Central memory CD8-positive, alpha-beta T cell (primary cell): ENCODE measurements around the gene CGB3.
"Not testable (repeated sequence)": the region's sequence is repeated elsewhere in the genome, so short reads cannot be mapped to it uniquely, and the experiment has no call there.

ENCODE experiments used
- ATAC-seq: fragments of 150-1000 bp; cut with Tn5 transposase; replicated peaks from 2 replicates; pipeline ENCODE4 v1.10.0; 2022; ENCODE audit warnings: mild to moderate bottlenecking, moderate FRiP score, moderate number of reproducible peaks; ENCODE audit not compliant: poor library complexity, severe bottlenecking; ENCODE audit errors: extremely low read depth
- DNase-seq, 2 donors: peaks; one replicate each; pipeline ENCODE4 v3.0.0; 2021; ENCODE audit warnings: low spot score in 2 of 2
- H3K27ac Mint-ChIP-seq: one replicate; pipeline ENCODE4 v1.8.0; 2022; ENCODE audit warnings: low read depth, mild to moderate bottlenecking, moderate library complexity, mixed read lengths
- H3K27me3 Mint-ChIP-seq: one replicate; pipeline ENCODE4 v1.8.0; 2022; ENCODE audit warnings: mixed read lengths
- H3K36me3 Mint-ChIP-seq: one replicate; pipeline ENCODE4 v1.8.0; 2022; ENCODE audit warnings: mild to moderate bottlenecking, moderate library complexity, mixed read lengths; ENCODE audit not compliant: insufficient read depth
- H3K4me1 Mint-ChIP-seq: one replicate; pipeline ENCODE4 v1.8.0; 2022; ENCODE audit warnings: mixed read lengths
- H3K4me3 Mint-ChIP-seq: one replicate; pipeline ENCODE4 v1.8.0; 2022; ENCODE audit warnings: mild to moderate bottlenecking, moderate library complexity, mixed read lengths
- H3K9me3 Mint-ChIP-seq: one replicate; pipeline ENCODE4 v1.8.0; 2022; ENCODE audit warnings: mixed read lengths

CGB3 gene

GRCh38 chr19:49057636-49058234, 33.6 kb upstream of the CGB3 start, which contains the start of gene CGB7:
Gene CGB7, minus strand, starts transcription at chr19:49057749. Its CDS starts 2,374 bp downstream, at chr19:49055375.
- Mint-ChIP-seq H3K4me1 (peaks cover 22% of the 10 kb centered on the region), H3K36me3 (peaks cover 1% of the 10 kb centered on the region), H3K27me3 (peaks cover 52% of the 10 kb centered on the region), H3K27ac (peak within 1 kb of the TSS; percentile 23), H3K4me3 (peak within 1 kb of the TSS; percentile 79), H3K9me3 (no peaks in the 10 kb centered on the region)
- DNase-seq = no peak
- peak; percentile 50 for ATAC-seq

GRCh38 chr19:49056902-49057596, 32.9 kb upstream of the CGB3 start:
- peaks cover 52% of the 10 kb centered on the region for H3K27me3 Mint-ChIP-seq
- H3K4me3 Mint-ChIP-seq = peak overlapping the region; percentile 79
- H3K4me1 Mint-ChIP-seq = peaks cover 22% of the 10 kb centered on the region
- peak overlapping the region; percentile 23 for H3K27ac Mint-ChIP-seq
- H3K36me3 Mint-ChIP-seq, ATAC-seq, DNase-seq, H3K9me3 Mint-ChIP-seq: not testable (repeated sequence)

DNA sequence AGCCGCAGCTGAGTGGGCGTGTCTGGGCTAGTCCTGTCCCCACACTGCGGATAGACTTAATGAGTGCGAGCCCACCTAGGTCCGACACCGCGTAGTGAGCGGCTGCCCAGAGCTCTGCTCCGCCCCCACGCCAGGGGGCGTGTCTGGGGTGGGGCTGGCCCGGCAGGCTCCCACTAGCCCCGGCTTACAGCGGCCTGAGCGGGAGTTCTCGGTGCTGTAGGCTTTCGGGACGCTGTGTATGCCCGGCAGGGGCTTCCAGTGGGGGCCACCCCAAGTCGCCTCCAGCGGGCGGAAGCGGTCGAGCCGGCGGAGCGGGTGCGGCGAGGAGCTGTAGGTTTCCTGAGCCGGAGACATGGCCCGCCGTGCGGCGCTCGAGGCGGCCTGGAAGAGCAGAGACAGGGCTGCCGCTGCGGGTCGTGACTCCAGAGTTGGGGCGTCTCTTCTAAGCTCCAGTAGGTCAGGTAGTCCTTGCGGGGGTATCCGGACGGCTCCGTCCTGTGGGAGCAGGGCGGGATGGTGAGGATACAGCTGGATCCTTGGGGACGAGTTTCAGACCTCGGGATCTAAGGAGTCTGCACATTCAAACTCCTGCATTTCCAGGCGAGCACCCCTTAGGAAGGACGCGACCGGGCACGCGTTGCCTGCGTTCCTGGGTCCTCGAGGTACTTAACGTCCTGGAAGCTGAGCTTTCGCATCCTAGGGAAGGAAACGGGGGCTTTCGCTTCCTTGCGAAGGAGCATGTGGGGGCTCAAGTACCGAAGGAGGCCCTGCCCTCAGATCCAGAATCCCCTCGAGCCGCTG, 32.2 kb upstream of the CGB3 start:
- DNase-seq = peak; percentile 23 to 42
- no peak overlapping the region for H3K27ac Mint-ChIP-seq
- peaks cover 1% of the 10 kb centered on the region for H3K36me3 Mint-ChIP-seq
- peak overlapping the region; percentile 79 for H3K4me3 Mint-ChIP-seq
- H3K9me3 Mint-ChIP-seq = no peaks in the 10 kb centered on the region
- H3K4me1 Mint-ChIP-seq = peaks cover 22% of the 10 kb centered on the region
- peaks cover 46% of the 10 kb centered on the region for H3K27me3 Mint-ChIP-seq
- ATAC-seq = no peak

GRCh38 chr19:49050376-49051033, 26.4 kb upstream of the CGB3 start:
- H3K4me3 Mint-ChIP-seq, H3K27ac Mint-ChIP-seq, H3K27me3 Mint-ChIP-seq, H3K9me3 Mint-ChIP-seq, H3K4me1 Mint-ChIP-seq, ATAC-seq, H3K36me3 Mint-ChIP-seq, DNase-seq: not testable (repeated sequence)

DNA sequence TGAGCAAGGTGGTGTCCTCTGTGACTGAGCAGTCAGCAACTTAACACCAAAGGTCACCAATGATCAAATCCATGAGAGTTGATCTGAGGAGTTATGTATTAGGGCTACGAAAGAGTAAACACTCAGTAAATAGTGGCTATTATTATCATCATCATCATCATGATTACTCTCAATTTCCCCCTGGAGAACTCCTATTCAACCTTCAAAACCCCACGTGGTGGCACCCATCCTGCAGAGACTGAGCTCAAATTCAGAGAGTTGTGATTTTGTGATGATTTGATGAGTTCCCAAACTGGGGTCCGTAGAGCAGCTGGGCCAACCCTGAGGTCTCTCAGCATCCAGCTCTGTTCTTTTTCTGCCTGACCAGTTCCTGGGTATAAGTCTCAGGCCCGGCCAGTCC, 25.7 kb upstream of the CGB3 start:
- not testable (repeated sequence) for H3K27me3 Mint-ChIP-seq, H3K9me3 Mint-ChIP-seq, H3K4me1 Mint-ChIP-seq, H3K27ac Mint-ChIP-seq, ATAC-seq, DNase-seq, H3K36me3 Mint-ChIP-seq, H3K4me3 Mint-ChIP-seq

- H3K36me3 Mint-ChIP-seq, H3K27me3 Mint-ChIP-seq, H3K4me1 Mint-ChIP-seq, H3K27ac Mint-ChIP-seq, H3K4me3 Mint-ChIP-seq, ATAC-seq, H3K9me3 Mint-ChIP-seq, DNase-seq: not testable (repeated sequence)
Measured at GRCh38 chr19:49049011-49049410, 24.9 kb upstream of the CGB3 start, which contains the start of gene CGB8. Gene CGB8, minus strand, starts transcription at chr19:49049111. Its CDS starts 372 bp downstream, at chr19:49048739.

DNA sequence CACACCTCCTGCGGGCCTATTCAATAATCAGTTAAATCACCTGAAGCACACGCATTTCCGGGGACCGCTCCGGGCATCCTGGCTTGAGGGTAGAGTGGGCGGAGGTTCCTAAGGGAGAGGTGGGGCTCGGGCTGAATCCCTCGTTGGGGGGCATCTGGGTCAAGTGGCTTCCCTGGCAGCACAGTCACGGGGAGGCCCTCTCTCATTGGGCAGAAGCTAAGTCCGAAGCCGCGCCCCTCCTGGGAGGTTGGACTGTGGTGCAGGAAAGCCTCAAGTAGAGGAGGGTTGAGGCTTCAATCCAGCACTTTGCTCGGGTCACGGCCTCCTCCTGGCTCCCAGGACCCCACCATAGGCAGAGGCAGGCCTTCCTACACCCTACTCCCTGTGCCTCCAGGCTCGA, 19.4 kb upstream of the CGB3 start, which contains the start of gene CGB5:
TSS of gene CGB5 (plus strand) at position 301 of the 400 bp plus-strand sequence. CDS start 362 bp downstream, outside the sequence.
- H3K27me3 Mint-ChIP-seq = peaks cover 12% of the 10 kb centered on the region
- not testable (repeated sequence) for H3K4me3 Mint-ChIP-seq, DNase-seq, H3K27ac Mint-ChIP-seq, H3K36me3 Mint-ChIP-seq, H3K9me3 Mint-ChIP-seq, H3K4me1 Mint-ChIP-seq, ATAC-seq

- not testable (repeated sequence) for H3K4me3 Mint-ChIP-seq, ATAC-seq, H3K36me3 Mint-ChIP-seq, H3K9me3 Mint-ChIP-seq, DNase-seq, H3K27ac Mint-ChIP-seq, H3K4me1 Mint-ChIP-seq
- H3K27me3 Mint-ChIP-seq = peaks cover 12% of the 10 kb centered on the region
Measured at GRCh38 chr19:49042666-49043065, 18.5 kb upstream of the CGB3 start.

- ATAC-seq (no peak), DNase-seq (no peak)
- no peaks in the 10 kb centered on the region for H3K36me3 Mint-ChIP-seq
- no peak overlapping the region for H3K4me3 Mint-ChIP-seq
- H3K27ac Mint-ChIP-seq = no peak overlapping the region
- H3K4me1 Mint-ChIP-seq = no peaks in the 10 kb centered on the region
- no peaks in the 10 kb centered on the region for H3K9me3 Mint-ChIP-seq
- peaks cover 12% of the 10 kb centered on the region for H3K27me3 Mint-ChIP-seq
Measured at GRCh38 chr19:49042177-49042576, 18.0 kb upstream of the CGB3 start.

DNA sequence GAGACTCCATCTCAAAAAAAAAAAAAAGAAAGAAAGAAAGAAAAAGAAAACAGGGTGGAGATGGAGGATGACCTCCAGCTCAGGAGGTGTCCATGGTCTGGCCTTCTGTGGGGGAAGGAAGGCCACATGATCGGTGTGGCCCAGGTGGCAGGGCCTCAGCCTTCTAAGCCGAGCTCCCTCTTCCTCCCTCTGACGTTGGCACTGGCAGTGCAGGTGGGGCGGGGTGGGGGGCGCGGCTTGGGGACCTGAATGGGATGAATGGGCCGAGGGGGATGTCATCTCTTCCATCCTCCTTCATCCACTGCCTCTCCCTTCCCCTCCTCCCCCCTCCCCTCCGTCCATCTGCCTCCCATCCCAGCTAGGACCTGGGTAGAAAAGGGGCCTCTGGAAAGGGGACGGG, 15.6 kb upstream of the CGB3 start:
- H3K27me3 Mint-ChIP-seq = peaks cover 12% of the 10 kb centered on the region
- DNase-seq, ATAC-seq, H3K4me3 Mint-ChIP-seq, H3K27ac Mint-ChIP-seq, H3K9me3 Mint-ChIP-seq, H3K36me3 Mint-ChIP-seq, H3K4me1 Mint-ChIP-seq: not testable (repeated sequence)

DNA sequence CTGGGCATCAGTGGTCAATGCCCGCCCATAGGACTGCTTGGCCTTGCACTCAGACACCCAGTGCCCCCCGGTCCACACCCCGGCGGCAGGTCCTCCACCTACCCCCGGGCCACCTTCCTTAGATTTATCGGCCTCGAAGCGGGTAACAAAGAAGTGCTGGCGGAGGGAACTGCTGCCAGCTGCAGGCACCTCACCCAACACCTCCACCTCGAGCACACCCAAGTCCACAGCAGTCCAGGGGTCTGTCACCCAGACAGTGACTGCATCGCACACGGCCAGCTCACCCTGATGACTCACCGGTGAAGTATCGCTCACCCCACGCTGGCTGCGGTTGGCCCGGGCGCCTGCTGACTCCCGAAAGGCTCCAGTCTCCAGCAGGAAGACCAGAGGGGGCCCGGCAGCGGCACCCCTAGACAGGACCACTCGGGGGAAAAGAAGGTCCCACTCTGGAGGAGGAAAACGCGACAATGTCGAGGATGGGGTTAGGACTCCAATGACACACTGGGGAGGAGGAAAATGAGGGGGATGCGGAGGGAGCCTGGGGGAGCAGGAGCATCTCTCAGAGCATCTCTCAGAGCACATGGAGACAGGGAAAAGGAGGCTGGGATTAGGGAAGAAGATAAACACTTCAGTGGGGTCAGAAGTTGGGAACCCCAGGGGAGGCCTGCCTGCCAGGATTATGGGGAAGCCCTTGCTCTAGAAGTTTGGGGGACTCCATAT, 14.6 kb upstream of the CGB3 start:
- peaks cover 12% of the 10 kb centered on the region for H3K27me3 Mint-ChIP-seq
- ATAC-seq, H3K4me3 Mint-ChIP-seq, H3K9me3 Mint-ChIP-seq, H3K27ac Mint-ChIP-seq, H3K36me3 Mint-ChIP-seq, DNase-seq, H3K4me1 Mint-ChIP-seq: not testable (repeated sequence)

GRCh38 chr19:49038111-49038510, 14.0 kb upstream of the CGB3 start:
- H3K4me3 Mint-ChIP-seq, H3K36me3 Mint-ChIP-seq, H3K27ac Mint-ChIP-seq, DNase-seq, H3K27me3 Mint-ChIP-seq, H3K4me1 Mint-ChIP-seq, ATAC-seq, H3K9me3 Mint-ChIP-seq: not testable (repeated sequence)
